ENCODE data around the gene PTPRZ1. TPM values are rescaled to one million over a fixed set of nuclear protein-coding genes. Genes with fewer than 3 reads are reported as not detected.

Gene PTPRZ1
- total and polyA plus RNA-seq, 2 of the 8 experiments (the other 6 are each of a cell fraction or from before 2014, with no cell fraction given): 112 to 135 TPM

GRCh38 chr7:122072924-122073599 lies 200.1 kb downstream of the PTPRZ1 start (continued):
- TF ChIP-seq ATF2 (IDR thresholded peaks at IDR 0.05; ENCODE audit: low read length): peak; percentile 2; the same call in 1 of the 2 replicates
- no peak for TF ChIP-seq CBX5 (IDR thresholded peaks at IDR 0.05; ENCODE audit: low read depth, low read length)
- no peak for TF ChIP-seq GABPA (IDR thresholded peaks at IDR 0.05; ENCODE audit: borderline replicate concordance, insufficient read depth, low read length)
- no peak for TF ChIP-seq SRF (IDR thresholded peaks at IDR 0.05; ENCODE audit: low read depth, low read length)
- TF ChIP-seq KDM4A (IDR thresholded peaks at IDR 0.05; ENCODE audit: low read depth, low read length, severe bottlenecking): no peak
- TF ChIP-seq SIN3A (conservative IDR thresholded peaks at IDR 0.05 in 1 of 2, IDR thresholded peaks at IDR 0.05 in 1 of 2; ENCODE audit: low read depth in 1 of 2, low read length in 2 of 2): no peak; a peak in 1 of 4 replicates

Measured in H1 (cell line).